Suprapubic skin (tissue), 4 donors: ENCODE data around the gene ZNF619.

Experiments used
- CTCF ChIP-seq, 2 donors: fragments of 200-600 bp in 1 of 2; fragments of 450-650 bp in 1 of 2; sonication (generic) in 1 of 2; IDR thresholded peaks; one replicate each; pipeline ENCODE4 v1.5.1; 2016 to 2019; ENCODE audit warnings: antibody characterized with exemption in 2 of 2, mild to moderate bottlenecking in 1 of 2, moderate library complexity in 1 of 2
- EP300 ChIP-seq: sonication (generic); formaldehyde crosslinking; IDR thresholded peaks from one replicate; pipeline ENCODE4 v1.6.1; 2017; ENCODE audit warnings: antibody characterized with exemption
- POLR2AphosphoS5 ChIP-seq, 3 donors: sonication (generic); formaldehyde crosslinking; IDR thresholded peaks; one replicate each; pipeline ENCODE4 v1.6.1; 2017; ENCODE audit warnings: antibody characterized with exemption in 3 of 3

- TF ChIP-seq CTCF (IDR thresholded peaks at IDR 0.05) (no peak), EP300 (no peak), POLR2AphosphoS5 (IDR thresholded peaks at IDR 0.05) (no peak)
These were observed 13.3 kb upstream of the ZNF619 start for GRCh38 chr3:40463579-40463978.
